Calu3 (cell line): ENCODE measurements around the gene RIPOR3. TPM values are rescaled to one million over a fixed set of nuclear protein-coding genes. Genes with fewer than 3 reads are reported as not detected.
"Not testable (repeated sequence)": the region's sequence is repeated elsewhere in the genome, so short reads cannot be mapped to it uniquely, and the experiment has no call there.

Source experiments
- BruUV-seq: library from RNA; stranded (reverse); fragments of 400-500 nt; replicated peaks from 2 replicates; lab custom pipeline; 2021; lab: Mats Ljungman, UMichigan
- CTCF ChIA-PET: fragments of 300-600 bp; sonication (Branson Sonifier 250); formaldehyde crosslinking; loops from one replicate; lab custom pipeline; 2022; ENCODE audit warnings: antibody characterized with exemption; lab: Charles Lee
- DNase-seq: peaks from one replicate; pipeline ENCODE4 v3.0.0; 2022
- H3K27ac Mint-ChIP-seq: one replicate; pipeline ENCODE4 v1.8.0; 2022; ENCODE audit warnings: mixed read lengths; ENCODE audit not compliant: unreplicated experiment
- H3K27me3 Mint-ChIP-seq: one replicate; pipeline ENCODE4 v1.8.0; 2022; ENCODE audit warnings: mixed read lengths; ENCODE audit not compliant: unreplicated experiment
- H3K36me3 Mint-ChIP-seq: one replicate; pipeline ENCODE4 v1.8.0; 2022; ENCODE audit warnings: mild to moderate bottlenecking, moderate library complexity, mixed read lengths; ENCODE audit not compliant: insufficient read depth, unreplicated experiment
- H3K4me1 Mint-ChIP-seq: one replicate; pipeline ENCODE4 v1.8.0; 2022; ENCODE audit warnings: mild to moderate bottlenecking, low read depth, mixed read lengths; ENCODE audit not compliant: unreplicated experiment
- H3K4me3 Mint-ChIP-seq: one replicate; pipeline ENCODE4 v1.8.0; 2022; ENCODE audit warnings: mild to moderate bottlenecking, low read depth, moderate library complexity, mixed read lengths; ENCODE audit not compliant: unreplicated experiment
- H3K9me3 Mint-ChIP-seq: one replicate; pipeline ENCODE4 v1.8.0; 2022; ENCODE audit warnings: low read depth, mixed read lengths; ENCODE audit not compliant: unreplicated experiment
- CTCF ChIP-seq: fragments of 200-600 bp; IDR thresholded peaks from one replicate; pipeline ENCODE4 v1.8.0; 2022; ENCODE audit warnings: antibody characterized with exemption; ENCODE audit not compliant: unreplicated experiment
- intact Hi-C: fragments of 100-400 bp; cut with micrococcal nuclease; formaldehyde crosslinking; loops from one replicate; pipeline ENCODE4 v1.10.0; 2022; ENCODE audit not compliant: unreplicated experiment
- total RNA-seq: library from RNA; stranded (reverse); gene quantifications from 2 replicates; pipeline ENCODE4 v1.2.3, GENCODE V29; 2022

Gene RIPOR3
- total RNA-seq, 1 experiment from 2014 or later, result 4.0 TPM

GRCh38 chr20:50543326-50543725, 148.0 kb downstream of the RIPOR3 start:
- no peak for TF ChIP-seq CTCF
- Mint-ChIP-seq H3K4me1 (peaks cover 65% of the 10 kb centered on the region), H3K4me3 (no peak overlapping the region), H3K9me3 (no peaks in the 10 kb centered on the region), H3K27ac (no peak overlapping the region), H3K36me3 (peaks cover 13% of the 10 kb centered on the region), H3K27me3 (no peaks in the 10 kb centered on the region)
- no peak for DNase-seq
- CTCF ChIA-PET, result interaction anchor here (0.6 kb wide), 1 partner anchor 164 kb away, joined by 6 read pairs; no protein-coding TSS in a partner anchor
- BruUV-seq, result no TSS peak
- intact Hi-C loops, result loop anchor here (5.0 kb wide), 1 partner anchor 71 kb away; no protein-coding TSS in a partner anchor

- Mint-ChIP-seq H3K9me3 (no peaks in the 10 kb centered on the region), H3K4me3 (peak overlapping the region; percentile 56), H3K27ac (peak overlapping the region; percentile 79), H3K4me1 (peaks cover 78% of the 10 kb centered on the region), H3K36me3 (peaks cover 11% of the 10 kb centered on the region), H3K27me3 (no peaks in the 10 kb centered on the region)
- CTCF ChIA-PET, result interaction anchor here (0.5 to 1.6 kb wide), 6 partner anchors 9 to 202 kb away, joined by 3 to 5 read pairs (median 3); no protein-coding TSS in a partner anchor
- intact Hi-C loops, result loop anchor here (5.0 kb wide), 1 partner anchor 69 kb away; no protein-coding TSS in a partner anchor
- no peak for TF ChIP-seq CTCF
- DNase-seq, result peak; percentile 19
- BruUV-seq, result TSS peak; percentile 59
Measured at GRCh38 chr20:50541606-50542041, 149.7 kb downstream of the RIPOR3 start.

GRCh38 chr20:50540620-50541605, 150.4 kb downstream of the RIPOR3 start:
- no peak for TF ChIP-seq CTCF
- no TSS peak for BruUV-seq
- Mint-ChIP-seq H3K4me3 (peak overlapping the region; percentile 56), H3K36me3 (peaks cover 11% of the 10 kb centered on the region), H3K4me1 (peaks cover 78% of the 10 kb centered on the region), H3K27me3 (no peaks in the 10 kb centered on the region), H3K27ac (peak overlapping the region; percentile 79), H3K9me3 (no peaks in the 10 kb centered on the region)
- CTCF ChIA-PET, result interaction anchor here (0.6 to 1.6 kb wide), 9 partner anchors 12 to 1127 kb away, joined by 3 to 5 read pairs (median 3); partner anchors contain the start of gene PTPN1
- intact Hi-C loops, result loop anchor here (5.0 kb wide), 1 partner anchor 69 kb away; no protein-coding TSS in a partner anchor
- peak; percentile 76 for DNase-seq

GRCh38 chr20:50539798-50540197, 151.5 kb downstream of the RIPOR3 start:
- H3K4me1 Mint-ChIP-seq, result peaks cover 84% of the 10 kb centered on the region
- H3K9me3 Mint-ChIP-seq, DNase-seq, H3K27ac Mint-ChIP-seq, H3K27me3 Mint-ChIP-seq, BruUV-seq, H3K4me3 Mint-ChIP-seq: not testable (repeated sequence)
- CTCF ChIA-PET, result interaction anchor here (0.9 to 1.2 kb wide), 2 partner anchors 29 to 79 kb away, joined by 3 read pairs; partner anchors contain the start of gene PTPN1
- H3K36me3 Mint-ChIP-seq, result peaks cover 11% of the 10 kb centered on the region
- intact Hi-C loops, result loop anchor here (5.0 kb wide), 1 partner anchor 67 kb away; no protein-coding TSS in a partner anchor
